HG02759 (cell line): ENCODE results near the gene BBS1.
"Not testable (repeated sequence)": the region's sequence is repeated elsewhere in the genome, so short reads cannot be mapped to it uniquely, and the experiment has no call there.

Source experiments
- ATAC-seq: cut with Tn5 transposase; IDR thresholded peaks from one replicate; pipeline ENCODE4 v1.9.1; 2021; ENCODE audit warnings: mild to moderate bottlenecking, moderate library complexity; ENCODE audit not compliant: unreplicated experiment

Gene BBS1

GRCh38 chr11:66569076-66569475, 58.6 kb downstream of the BBS1 start:
- ATAC-seq = no peak

GRCh38 chr11:66570079-66570849, 59.8 kb downstream of the BBS1 start:
- ATAC-seq = no peak

GRCh38 chr11:66570850-66571180, 60.4 kb downstream of the BBS1 start:
- ATAC-seq = no peak

GRCh38 chr11:66579017-66579606, 68.7 kb downstream of the BBS1 start:
- no peak for ATAC-seq

GRCh38 chr11:66580803-66581202, 70.4 kb downstream of the BBS1 start:
- no peak for ATAC-seq

- ATAC-seq = no peak
These were observed 70.8 kb downstream of the BBS1 start for GRCh38 chr11:66581261-66581660.

- not testable (repeated sequence) for ATAC-seq
These were observed 72.2 kb downstream of the BBS1 start for GRCh38 chr11:66582565-66583147.
